Right forelimb (tissue), 1 donor: ENCODE data around the gene NRCAM.

Experiments
- DNase-seq: peaks from one replicate; pipeline ENCODE4 v3.0.0-alpha.2; 2018

Gene NRCAM

DNA sequence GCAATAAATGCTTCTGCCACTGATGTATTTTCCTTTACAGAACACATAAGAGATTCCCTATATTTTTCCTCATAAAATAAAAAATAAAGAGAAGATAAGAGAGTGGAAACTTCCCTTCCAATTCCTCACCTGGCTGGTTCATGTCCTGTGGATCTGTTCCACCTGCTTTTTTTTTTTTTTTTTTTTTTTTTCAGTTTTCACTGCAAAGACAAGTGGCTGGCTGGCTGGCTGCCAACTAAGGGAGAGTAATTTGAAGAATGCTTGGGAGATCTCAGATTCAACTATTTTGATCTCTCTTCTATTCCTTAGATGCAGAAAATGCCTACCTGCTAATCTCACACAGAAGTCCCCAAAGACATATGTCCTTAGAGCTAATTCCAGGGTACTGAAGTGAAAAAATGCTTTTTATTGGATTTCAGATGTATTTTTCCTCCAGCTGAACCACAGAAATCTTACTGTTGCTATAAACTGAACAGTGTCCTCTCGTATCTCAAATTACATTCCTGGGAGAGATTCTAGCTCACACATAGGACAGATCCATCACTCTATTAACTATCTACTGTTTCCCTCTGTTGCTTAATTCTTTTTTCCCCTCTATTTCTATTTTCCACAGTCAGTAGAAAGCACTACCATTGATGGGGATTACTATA lies 120.8 kb downstream of the NRCAM start:
- DNase-seq: no peak

DNA sequence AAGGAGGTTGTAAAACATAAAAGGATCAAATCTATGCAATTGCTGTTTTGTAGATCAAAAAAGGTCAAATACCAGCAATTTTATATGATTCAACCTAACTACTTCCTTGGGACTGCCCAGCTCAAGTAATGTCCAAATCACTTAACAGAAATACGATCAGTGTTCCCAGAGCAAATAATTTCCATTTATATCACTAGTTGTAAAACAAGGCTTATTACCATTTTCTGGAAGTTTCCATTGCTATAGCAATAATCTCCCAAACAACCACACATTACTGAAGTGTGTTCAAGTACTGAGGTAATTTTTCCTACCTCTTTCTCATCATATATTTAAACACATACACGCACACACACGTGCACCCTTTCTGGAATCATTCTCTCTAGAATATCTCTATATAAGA lies 123.3 kb downstream of the NRCAM start:
- no peak for DNase-seq

DNA sequence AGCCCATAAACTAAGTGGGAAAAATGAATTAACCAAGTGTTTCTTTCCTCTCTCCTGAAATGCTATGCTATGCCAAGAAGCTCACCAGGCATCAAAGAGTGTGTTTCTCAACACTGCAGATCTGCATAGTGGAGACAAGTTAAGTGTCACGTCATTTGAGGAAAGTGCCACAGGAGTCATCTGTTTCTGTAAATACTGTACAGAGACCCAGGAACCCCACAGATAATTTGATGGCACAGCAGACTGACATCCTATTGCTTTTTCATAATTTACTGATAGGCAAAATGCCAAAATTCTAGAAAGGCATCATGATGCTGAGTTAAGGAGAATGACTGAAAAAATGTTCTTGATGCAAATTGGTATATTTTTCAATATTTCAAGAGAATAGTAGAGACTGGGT lies 124.3 kb downstream of the NRCAM start:
- DNase-seq: no peak

DNA sequence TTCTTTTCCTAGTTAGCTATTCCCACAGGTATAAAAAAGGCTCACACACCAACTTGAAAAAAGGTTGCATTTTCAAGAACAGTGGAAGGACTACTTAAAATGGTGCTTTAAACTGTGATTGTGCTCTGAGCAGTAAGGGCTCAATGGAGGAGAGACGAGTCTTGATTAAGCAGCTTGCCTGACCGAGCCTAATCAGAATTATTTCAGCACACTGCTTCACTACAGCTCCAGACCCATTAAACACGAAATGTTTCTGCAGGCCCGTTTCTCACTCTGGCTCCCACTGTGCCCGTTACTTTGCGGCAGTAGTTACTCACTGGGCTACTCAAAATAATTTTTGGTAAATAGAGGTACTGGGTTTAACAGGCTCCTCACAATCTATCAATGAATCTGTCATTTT lies 126.0 kb downstream of the NRCAM start:
- no peak for DNase-seq

DNA sequence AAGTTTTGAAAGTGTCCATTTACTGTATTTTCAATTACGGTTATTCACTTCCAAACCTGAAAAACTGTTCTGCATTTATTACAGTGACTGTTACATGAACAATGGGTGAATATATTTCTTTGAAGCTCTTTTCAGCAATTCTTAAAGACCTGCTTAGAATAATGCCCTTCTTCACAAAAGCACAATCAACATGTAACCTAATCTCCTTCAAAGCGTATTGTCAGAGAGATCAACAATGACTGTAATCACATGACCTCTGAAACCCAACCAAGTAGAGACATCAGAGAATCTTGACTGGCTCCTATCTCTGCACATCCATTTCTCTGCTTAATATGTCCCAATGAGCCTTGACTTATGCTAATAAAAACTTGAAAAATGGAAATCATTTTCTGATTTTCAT lies 126.7 kb downstream of the NRCAM start:
- no peak for DNase-seq

DNA sequence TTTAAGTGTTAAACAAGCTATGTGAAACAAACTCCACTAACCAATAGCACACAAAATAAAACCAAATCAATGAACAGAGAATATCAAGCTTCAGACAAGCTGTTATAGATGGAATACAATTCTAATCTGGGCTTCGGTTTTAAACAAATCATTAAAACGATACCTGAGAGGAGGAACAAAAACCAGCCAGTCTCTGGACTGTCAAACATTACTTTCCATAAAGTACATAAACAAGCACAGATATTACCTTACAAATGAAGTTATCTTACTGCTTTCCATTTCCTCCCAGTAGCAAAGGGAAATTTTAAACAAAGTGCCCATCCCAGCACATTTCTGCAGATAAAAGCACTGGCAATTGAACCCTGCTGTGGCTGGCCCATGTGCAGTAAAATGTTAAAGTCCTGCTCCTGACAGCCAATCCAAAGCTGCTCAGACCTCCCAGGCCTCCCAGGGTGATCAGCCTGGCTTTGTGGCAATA lies 128.0 kb downstream of the NRCAM start:
- DNase-seq: no peak

DNA sequence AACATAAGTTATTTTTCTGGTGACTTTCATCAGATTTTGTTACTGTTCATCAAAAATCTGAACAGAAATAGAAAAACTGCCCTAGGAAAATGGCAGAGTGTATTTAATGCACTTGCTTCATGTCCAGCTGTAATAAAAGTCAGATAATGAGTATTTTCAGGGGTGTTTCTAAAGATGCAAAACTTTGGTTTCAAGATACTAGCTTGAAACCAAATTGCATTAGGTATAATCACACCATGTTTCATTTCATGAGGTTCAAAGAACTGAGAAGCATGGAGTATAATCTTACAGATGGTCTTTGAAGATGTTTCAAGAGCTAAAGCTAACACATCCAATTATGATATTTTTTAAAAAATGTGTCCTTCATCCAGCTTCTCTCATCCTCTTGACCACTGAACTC lies 128.9 kb downstream of the NRCAM start:
- DNase-seq: no peak

DNA sequence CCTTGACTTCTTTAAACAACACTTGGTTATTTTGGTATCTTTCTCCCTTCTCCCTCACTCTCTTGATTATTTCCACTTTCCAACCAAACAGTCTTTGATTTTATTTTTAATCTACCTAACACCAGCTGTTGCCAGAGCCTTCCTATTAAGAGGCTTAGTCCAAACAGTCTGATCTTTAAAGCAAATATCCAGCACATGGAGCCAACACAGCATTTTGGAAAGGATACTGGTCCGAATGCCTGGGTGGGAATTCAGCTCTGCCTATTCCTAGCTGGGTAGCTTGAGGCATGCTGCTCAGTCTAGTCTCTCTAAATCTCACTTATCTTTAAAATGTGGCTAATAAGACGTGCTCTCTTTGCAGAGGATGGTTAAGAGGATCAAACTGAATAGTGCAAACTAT lies 129.3 kb downstream of the NRCAM start:
- no peak for DNase-seq

DNA sequence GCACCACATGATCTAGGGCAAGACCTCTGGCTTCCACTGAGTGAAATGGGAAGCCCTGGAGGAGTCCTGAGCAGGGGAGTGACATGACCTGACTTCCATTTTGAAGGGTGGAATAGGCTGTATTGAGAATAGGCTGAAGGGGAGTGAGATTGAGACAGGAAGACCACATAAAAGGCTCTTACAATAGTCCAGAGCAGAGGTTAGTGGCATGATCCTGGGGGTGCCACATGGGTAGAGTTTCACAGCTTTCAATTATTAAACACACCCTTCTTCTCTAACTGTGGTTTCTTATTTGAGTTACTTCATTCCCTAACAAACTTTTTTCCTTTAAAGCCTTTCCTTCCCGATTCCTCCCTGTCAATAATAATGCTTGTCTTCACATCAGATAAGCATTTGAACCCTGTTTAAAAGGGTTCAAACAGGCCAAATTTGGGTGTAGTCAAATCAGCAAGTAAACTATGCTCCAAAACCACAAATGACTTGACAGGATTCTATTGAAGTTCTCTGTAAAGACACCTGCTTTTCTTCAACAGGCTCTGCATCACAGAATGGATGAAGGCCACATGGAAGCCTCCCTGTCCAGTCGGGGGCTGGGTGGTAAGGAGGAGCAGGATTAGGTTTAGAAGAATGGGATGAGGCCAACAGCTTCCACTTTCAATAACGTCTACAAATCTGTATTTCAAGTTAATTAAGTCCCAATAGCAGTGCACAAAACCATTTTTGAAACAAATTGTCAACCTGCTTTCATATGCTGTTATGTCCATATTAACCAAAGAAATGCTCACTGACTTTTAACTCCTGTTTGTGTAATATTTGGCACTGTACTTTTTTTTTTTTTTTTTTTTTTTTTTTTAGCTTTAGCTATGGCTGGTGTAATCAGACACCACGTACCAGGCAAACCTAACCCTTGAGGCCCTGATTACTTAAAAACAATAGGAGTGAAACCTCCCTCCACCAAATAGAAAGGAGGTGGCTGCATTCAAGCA lies 131.9 kb downstream of the NRCAM start:
- DNase-seq: no peak

DNA sequence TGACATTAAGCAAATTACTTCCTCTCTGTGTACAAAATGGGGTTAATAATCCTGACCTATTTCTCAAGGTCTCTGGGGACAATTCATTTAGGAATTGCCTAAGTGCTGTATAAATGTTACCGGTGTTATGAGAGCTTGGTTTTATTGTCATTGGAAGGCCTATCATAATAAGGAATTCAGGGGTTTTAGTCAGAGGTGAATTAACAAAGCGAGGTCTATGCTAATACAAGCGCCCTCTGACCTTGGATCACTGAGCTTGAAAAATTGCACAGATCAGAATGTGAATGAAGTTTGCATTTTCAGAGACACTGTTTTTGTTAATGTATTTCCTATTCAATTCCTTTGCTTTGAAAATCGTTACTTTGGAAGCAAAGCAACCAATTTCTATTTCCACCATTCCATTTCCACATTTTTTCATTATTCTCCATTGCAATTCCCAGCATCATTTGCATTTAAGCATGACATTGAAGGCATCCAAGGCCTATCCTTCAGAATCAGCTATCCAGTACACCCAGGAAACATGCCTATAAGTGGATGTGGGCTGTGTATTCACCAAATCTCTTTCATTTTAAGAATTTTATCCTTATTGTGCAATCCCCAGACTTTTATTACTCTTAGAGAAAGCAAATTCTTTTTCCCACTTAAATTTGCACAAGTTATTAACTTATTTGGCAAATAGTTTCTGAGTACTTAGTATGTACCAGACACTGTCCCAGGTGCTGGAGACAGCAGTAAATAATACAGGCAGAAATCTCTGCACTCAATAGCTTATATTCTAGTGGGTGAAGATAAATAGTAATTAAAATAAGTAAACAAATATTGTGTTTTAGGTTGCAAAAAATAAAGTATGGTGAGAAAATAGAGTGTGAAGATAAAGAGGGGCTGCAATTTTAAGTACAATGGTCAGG lies 133.1 kb downstream of the NRCAM start:
- no peak for DNase-seq

DNA sequence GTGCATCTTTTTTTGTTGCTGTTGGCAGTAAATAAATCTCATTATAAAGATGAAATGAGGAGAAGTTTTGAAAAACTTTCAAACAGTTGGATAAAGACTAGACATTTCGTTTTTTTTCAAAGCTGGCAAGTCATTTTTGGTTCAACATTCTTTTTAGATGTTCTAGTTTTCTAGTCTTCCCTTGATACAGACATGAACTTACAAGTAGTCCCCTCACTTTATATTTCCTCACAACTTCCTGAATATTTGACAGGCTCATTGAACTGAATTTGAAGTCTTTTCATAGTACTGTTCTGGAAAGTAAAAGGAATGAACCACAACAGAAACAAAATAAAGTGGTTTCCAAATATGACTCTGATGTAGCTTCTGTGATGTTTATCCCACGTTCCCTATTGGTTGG lies 134.2 kb downstream of the NRCAM start:
- no peak for DNase-seq

DNA sequence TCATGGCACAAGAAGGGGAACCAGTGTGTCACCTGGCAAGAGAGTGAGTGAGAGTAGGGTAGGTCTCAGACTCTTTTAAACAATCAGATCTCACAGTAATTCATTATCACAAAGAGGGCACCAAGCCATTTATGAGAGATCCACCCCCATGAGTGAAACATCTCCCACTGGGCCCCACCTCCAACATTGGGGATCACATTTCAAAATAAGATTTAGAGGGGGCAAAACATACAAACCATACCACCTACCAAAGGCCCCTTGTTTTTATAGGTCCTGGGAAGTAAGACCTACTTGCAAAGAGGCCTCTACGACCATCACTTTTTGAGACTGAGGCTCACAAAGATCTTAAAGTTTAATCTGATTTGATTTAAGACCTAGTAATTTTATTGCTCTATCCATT lies 134.9 kb downstream of the NRCAM start:
- DNase-seq: no peak

DNA sequence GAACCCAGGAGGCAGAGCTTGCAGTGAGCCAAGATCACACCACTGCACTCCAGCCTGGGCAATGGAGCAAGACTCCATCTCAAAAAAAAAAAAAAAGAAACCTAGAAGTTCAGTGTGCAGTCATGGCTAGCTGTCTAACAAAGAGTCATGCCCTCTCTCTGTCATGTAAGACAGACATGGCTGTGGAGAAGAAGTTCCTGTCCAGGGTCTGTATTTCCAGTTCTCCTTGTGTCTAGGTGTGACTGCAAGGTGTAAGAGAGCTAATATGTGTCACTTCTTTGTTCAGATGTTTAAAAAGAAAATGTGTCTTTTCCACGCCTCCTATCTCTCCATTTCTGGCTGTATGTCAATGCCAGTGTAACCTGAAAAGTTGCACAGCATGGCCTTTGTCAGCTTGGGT lies 139.5 kb downstream of the NRCAM start:
- DNase-seq: no peak

DNA sequence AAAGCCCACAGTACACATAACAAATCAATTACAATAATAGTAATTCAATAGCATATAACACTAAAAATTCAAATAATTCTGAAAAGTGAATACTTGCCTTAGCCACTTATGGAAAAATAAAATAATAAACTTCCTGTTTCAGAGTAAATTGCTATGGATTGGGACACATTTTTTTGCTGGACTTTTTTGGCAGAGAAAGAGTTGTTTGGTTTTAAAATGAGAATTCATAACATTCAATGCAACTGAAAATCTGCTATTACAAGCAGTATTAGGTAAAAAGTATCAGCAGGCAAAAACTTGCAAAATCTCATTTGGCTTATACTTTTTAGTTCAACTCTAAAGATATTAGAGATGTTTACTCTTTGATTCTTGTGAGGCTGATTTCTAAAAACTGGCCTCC lies 141.7 kb downstream of the NRCAM start:
- DNase-seq: no peak

DNA sequence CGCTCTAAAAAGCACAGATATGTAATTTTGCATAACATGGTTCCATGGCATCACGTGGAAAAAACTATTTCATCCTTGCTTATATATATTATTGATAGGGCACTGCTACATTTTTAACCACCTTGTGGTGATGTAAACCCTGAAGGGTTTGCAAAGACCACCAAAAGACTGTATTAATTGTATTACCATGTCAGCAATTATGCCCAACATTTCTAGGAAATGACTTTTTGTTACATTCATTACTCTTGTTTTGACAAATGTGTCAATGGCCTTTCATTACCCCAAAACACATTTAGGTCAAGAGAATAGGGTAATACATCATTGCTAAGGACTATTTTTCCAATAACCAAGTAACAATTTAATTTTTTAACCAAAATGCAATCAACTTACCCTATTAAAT lies 142.2 kb downstream of the NRCAM start:
- no peak for DNase-seq

DNA sequence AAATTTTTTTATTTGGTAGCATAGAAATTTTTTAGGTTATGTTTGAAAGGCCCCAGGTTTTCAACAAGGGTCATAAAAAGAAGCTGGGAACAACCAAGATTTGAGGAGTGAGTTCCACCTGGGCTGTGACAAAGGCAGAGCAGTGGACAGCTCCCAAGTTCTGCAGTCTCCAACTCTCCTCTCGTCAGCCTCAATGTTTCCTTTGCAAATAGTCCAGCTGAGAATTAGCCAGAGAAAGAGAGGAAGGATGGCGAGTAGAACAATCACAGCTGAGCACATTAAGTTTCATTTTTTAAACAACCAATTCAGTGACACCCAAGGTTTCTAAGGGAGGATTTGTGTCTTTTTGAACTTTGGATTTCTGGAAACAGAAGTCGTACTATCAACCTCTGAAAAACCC lies 143.2 kb downstream of the NRCAM start:
- DNase-seq: no peak

DNA sequence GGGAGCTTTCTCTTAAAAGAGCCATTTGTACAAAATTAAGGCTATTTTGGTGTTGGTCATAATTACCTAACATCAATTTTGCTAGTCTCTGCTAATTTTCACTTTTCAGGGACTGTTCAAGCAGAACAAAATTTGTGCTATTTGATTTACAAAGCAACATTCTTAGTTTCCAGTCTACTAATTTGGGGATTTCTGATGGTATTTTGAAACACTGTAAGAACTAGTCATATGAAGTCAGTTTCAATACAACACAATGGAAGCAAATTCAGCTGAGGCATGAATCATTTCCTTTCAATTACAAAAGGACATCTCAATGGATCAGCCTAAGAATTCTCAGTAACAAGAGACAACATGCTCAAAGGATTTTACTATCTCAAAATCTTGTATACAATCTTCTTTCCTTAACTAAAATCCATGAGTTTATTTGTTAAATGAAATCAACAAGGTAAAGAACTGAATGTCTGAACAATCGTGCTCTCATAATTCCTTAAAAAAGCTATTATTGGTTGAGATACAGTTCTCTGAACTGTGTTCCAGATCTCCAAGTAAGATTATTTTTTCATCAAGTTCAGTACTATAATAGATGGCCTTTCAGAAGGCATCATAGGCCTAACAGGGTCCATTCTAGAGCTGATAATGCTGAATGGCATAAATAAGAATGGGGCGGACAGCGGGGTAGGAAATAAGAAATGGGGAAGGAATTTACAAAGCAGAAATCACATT lies 144.6 kb downstream of the NRCAM start:
- DNase-seq: no peak

DNA sequence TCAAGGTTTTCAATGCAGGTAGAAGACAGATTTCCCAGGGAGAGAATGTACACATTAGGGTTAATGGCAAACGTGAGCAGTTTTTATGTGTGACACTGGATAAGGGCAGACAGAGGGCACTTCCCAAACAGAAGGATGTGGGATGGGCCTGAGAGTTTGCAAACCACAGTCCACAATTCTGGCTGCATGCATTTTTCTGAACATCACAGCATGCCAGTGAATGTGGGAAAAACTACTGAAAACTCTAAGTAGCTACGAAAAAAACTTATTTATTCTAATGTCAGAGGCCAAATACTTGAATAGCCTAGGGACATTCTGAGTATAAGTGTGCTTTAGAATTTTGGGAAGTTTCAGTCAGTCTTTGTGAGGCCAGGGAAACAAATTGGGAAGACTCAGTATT lies 145.9 kb downstream of the NRCAM start:
- DNase-seq: no peak

DNA sequence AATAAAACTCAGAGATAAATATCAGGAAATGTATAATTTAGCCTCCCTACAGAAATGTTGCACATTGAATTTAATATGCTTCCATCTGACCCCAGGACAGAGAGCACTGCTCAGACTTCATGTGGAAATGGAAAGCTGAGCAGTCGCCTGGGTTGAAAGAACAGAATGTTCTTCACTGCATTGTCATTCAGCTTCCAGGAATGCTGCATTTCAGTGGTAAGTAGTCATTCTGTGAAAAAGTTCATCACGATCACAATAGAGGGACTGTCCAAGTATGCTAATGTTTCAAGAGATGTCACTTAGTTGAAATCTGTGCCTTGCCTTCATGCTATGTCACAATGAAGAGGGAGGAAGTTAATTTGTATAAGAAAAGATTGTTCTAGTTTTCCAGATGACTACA lies 147.3 kb downstream of the NRCAM start:
- DNase-seq: no peak

DNA sequence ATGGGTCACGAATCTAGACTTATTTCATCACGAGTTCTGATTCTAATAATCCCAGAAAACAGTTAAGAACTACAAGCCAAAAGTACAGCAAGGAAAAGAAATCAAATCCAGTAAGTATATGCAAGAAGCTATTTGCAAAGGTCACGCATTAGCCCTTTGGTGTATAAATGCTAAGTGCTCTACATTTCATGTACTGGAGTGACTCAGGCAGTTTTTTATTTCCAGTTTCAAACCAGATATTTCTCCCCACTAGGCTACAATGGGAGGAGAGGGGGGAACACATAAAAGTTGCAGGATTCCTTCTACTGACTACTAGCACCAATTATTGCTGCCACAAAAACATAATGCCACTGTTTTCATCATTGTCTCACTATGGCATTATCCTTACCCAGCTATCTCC lies 148.0 kb downstream of the NRCAM start:
- DNase-seq: no peak

DNA sequence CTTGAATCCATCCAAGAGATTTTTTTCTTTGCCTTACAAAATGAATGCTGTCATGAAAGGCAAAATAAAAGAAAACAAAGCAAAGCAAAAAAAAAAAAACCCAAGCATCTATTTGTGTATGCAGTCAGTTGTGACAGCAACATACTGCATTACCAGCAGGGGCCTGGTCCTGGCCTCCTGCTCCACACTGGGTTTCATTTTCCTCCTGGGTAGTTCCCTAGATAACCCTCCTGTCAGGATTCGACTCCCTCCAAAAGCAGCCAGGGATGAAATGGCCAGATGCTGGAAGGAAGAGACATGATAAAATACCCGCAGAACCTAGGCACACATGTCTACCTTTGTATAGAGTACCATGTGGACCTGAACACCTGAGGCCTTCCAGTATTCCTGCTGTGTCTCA lies 148.6 kb downstream of the NRCAM start:
- DNase-seq: no peak

DNA sequence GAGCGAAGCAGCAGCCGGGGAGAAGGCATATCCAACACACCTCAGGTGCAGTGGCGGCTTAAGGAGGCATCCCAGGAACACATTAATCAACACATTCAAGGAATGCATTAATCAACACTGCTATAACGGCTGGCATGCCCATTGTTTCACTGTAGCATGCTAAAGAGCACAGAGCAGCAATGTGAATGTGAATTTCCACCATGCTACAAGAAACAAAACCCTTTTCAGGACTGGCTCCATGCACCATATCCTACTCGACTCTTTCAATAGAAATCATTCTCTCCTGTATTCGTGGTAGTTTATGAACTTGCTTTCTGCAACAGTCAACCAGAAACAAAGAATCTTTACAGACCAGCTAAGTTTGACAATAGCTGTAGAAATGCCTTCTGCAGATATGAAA lies 149.0 kb downstream of the NRCAM start:
- no peak for DNase-seq

DNA sequence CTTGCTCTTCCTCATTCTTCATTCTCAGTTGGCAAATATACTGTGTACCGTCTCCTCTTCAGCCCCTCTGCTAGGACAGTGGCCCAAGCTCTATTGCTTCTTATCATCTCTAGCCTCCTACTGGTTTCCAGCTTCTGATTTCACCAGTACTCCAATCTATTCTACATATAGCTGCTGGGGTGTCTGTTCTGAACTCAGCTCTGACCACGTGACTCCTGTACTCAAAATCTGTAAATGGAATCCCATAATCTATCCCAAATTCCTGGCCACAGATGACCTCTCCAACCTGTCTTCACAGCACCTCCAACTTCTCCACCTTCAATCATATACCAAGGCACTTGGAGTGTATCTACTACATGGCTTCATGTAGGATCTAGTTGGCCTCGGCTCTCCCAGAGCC lies 152.9 kb downstream of the NRCAM start:
- no peak for DNase-seq
